H9 (cell line): Measurements from ENCODE around the gene TMEM132C. TPM values are rescaled to one million over a fixed set of nuclear protein-coding genes. Genes with fewer than 3 reads are reported as not detected.
A peak's percentile ranks its signal among the peaks of the same experiment; 100 is the strongest.

ENCODE experiments used
- DNase-seq: peaks from one replicate; pipeline ENCODE4 v3.0.0-alpha.2; 2017
- H2AFZ ChIP-seq: one replicate; pipeline ENCODE4 v1.6.1; 2013; ENCODE audit warnings: mild to moderate bottlenecking, low read length, control low read depth, moderate library complexity
- H2AK5ac ChIP-seq: 2 replicates; pipeline ENCODE4 v1.6.1; 2013; ENCODE audit warnings: low read length, control low read depth, mixed read lengths; ENCODE audit not compliant: insufficient read length
- H2BK120ac ChIP-seq: one replicate; pipeline ENCODE4 v1.6.1; 2013; ENCODE audit warnings: low read depth, mild to moderate bottlenecking, low read length, control low read depth, inconsistent platforms; ENCODE audit not compliant: poor library complexity, severe bottlenecking
- H2BK12ac ChIP-seq: 2 replicates; pipeline ENCODE4 v1.6.1; 2013; ENCODE audit warnings: low read length, control low read depth, mixed read lengths, low read depth; ENCODE audit not compliant: insufficient read length
- H2BK15ac ChIP-seq: 2 replicates; pipeline ENCODE4 v1.6.1; 2013; ENCODE audit warnings: low read depth, low read length, control low read depth
- H2BK20ac ChIP-seq: one replicate; pipeline ENCODE4 v1.6.1; 2013; ENCODE audit warnings: low read depth, mild to moderate bottlenecking, low read length, control low read depth, inconsistent platforms; ENCODE audit not compliant: poor library complexity, severe bottlenecking
- H2BK5ac ChIP-seq: 2 replicates; pipeline ENCODE4 v1.6.1; 2013; ENCODE audit warnings: low read length, control low read depth, mixed read lengths; ENCODE audit not compliant: insufficient read length
- H3K14ac ChIP-seq: 2 replicates; pipeline ENCODE4 v1.6.1; 2013; ENCODE audit warnings: low read length, control low read depth; ENCODE audit not compliant: insufficient read depth
- H3K18ac ChIP-seq: 2 replicates; pipeline ENCODE4 v1.6.1; 2013; ENCODE audit warnings: low read depth, mild to moderate bottlenecking, mixed read lengths, low read length, control low read depth; ENCODE audit not compliant: insufficient read length
- H3K23ac ChIP-seq: 2 replicates; pipeline ENCODE4 v1.6.1; 2013; ENCODE audit warnings: low read length, control low read depth, mixed read lengths, low read depth; ENCODE audit not compliant: insufficient read length
- H3K23me2 ChIP-seq: 2 replicates; pipeline ENCODE4 v1.6.1; 2013; ENCODE audit warnings: low read depth, mild to moderate bottlenecking, mixed read lengths, low read length, control low read depth; ENCODE audit not compliant: insufficient read length, poor library complexity, severe bottlenecking
- H3K27ac ChIP-seq: 2 replicates; pipeline ENCODE4 v1.5.1; 2013; ENCODE audit warnings: low read length, control low read depth, mixed read lengths, low read depth; ENCODE audit not compliant: insufficient read length
- H3K27me3 ChIP-seq: 2 replicates; pipeline ENCODE4 v1.6.1; 2013; ENCODE audit warnings: low read length, control low read depth, inconsistent platforms; ENCODE audit not compliant: insufficient read depth
- H3K4ac ChIP-seq: 2 replicates; pipeline ENCODE4 v1.6.1; 2013; ENCODE audit warnings: low read depth, mild to moderate bottlenecking, control low read depth, inconsistent platforms, low read length, moderate library complexity
- H3K4me1 ChIP-seq: 2 replicates; pipeline ENCODE4 v1.6.1; 2013; ENCODE audit warnings: low read length, control low read depth, inconsistent platforms; ENCODE audit not compliant: insufficient read depth
- H3K4me2 ChIP-seq: 2 replicates; pipeline ENCODE4 v1.6.1; 2013; ENCODE audit warnings: low read length, control low read depth, mixed read lengths; ENCODE audit not compliant: insufficient read length, insufficient read depth
- H3K56ac ChIP-seq: 2 replicates; pipeline ENCODE4 v1.6.1; 2013; ENCODE audit warnings: low read depth, mild to moderate bottlenecking, mixed read lengths, low read length, control low read depth; ENCODE audit not compliant: insufficient read length
- H3K79me1 ChIP-seq: 2 replicates; pipeline ENCODE4 v1.6.1; 2013; ENCODE audit warnings: low read depth, mild to moderate bottlenecking, moderate library complexity, low read length, control low read depth, inconsistent platforms; ENCODE audit not compliant: insufficient read depth, poor library complexity, severe bottlenecking
- H3K79me2 ChIP-seq: 2 replicates; pipeline ENCODE4 v1.6.1; 2013; ENCODE audit warnings: low read length, control low read depth, inconsistent platforms; ENCODE audit not compliant: insufficient read depth
- H3K9ac ChIP-seq: 2 replicates; pipeline ENCODE4 v1.6.1; 2013; ENCODE audit warnings: low read length, control low read depth, mixed read lengths; ENCODE audit not compliant: insufficient read length; ENCODE audit errors: extremely low read depth
- H3K9me3 ChIP-seq: one replicate; pipeline ENCODE4 v1.6.1; 2013; ENCODE audit warnings: low read depth, low read length, inconsistent platforms; ENCODE audit not compliant: control insufficient read depth
- H3T11ph ChIP-seq: one replicate; pipeline ENCODE4 v1.6.1; 2013; ENCODE audit warnings: mild to moderate bottlenecking, low read length, control low read depth, inconsistent platforms
- H4K20me1 ChIP-seq: one replicate; pipeline ENCODE4 v1.6.1; 2013; ENCODE audit not compliant: control insufficient read depth, insufficient read length, insufficient read depth
- H4K5ac ChIP-seq: 2 replicates; pipeline ENCODE4 v1.6.1; 2013; ENCODE audit warnings: low read depth, mild to moderate bottlenecking, mixed read lengths, low read length, control low read depth; ENCODE audit not compliant: insufficient read length
- H4K8ac ChIP-seq: replicated peaks from 2 replicates; pipeline ENCODE4 v1.6.1; 2013; ENCODE audit warnings: low read length, control low read depth, mixed read lengths, low read depth; ENCODE audit not compliant: insufficient read length
- H4K91ac ChIP-seq: 2 replicates; pipeline ENCODE4 v1.6.1; 2013; ENCODE audit warnings: low read depth, mild to moderate bottlenecking, moderate library complexity, mixed read lengths, low read length, control low read depth; ENCODE audit not compliant: insufficient read length
- H3K27ac Mint-ChIP-seq, 3 experiments: 2 replicates in 2 of 3; 3 replicates in 1 of 3; pipeline ENCODE4 v1.8.0; 2020 to 2021; ENCODE audit warnings: mixed read lengths in 3 of 3, mild to moderate bottlenecking in 1 of 3, moderate library complexity in 1 of 3
- H3K27me3 Mint-ChIP-seq: 2 replicates; pipeline ENCODE4 v1.8.0; 2021; ENCODE audit warnings: low read depth, mild to moderate bottlenecking, moderate library complexity, mixed read lengths
- H3K36me3 Mint-ChIP-seq, 3 experiments: 2 replicates in 2 of 3; 3 replicates in 1 of 3; pipeline ENCODE4 v1.8.0; 2020 to 2021; ENCODE audit warnings: low read depth in 3 of 3, mixed read lengths in 3 of 3; ENCODE audit not compliant: insufficient read depth in 1 of 3
- H3K4me1 Mint-ChIP-seq, 2 experiments: 2 replicates each; pipeline ENCODE4 v1.8.0; 2020; ENCODE audit warnings: mixed read lengths in 2 of 2
- H3K4me3 Mint-ChIP-seq, 2 experiments: 2 replicates in 1 of 2; 3 replicates in 1 of 2; pipeline ENCODE4 v1.8.0; 2020 to 2021; ENCODE audit warnings: mild to moderate bottlenecking in 2 of 2, mixed read lengths in 2 of 2, moderate library complexity in 1 of 2
- H3K9me3 Mint-ChIP-seq, 2 experiments: 2 replicates in 1 of 2; 3 replicates in 1 of 2; pipeline ENCODE4 v1.8.0; 2020; ENCODE audit warnings: mild to moderate bottlenecking in 2 of 2, mixed read lengths in 2 of 2, moderate library complexity in 1 of 2
- CTCF ChIP-seq: fragments of 200-600 bp; sonication (generic); conservative IDR thresholded peaks from 3 replicates; pipeline ENCODE4 v1.8.0; 2021; ENCODE audit warnings: antibody characterized with exemption, mild to moderate bottlenecking
- WGBS: extraction: QIAGEN DNeasy Blood & Tissue Kit; methylation state at CpG from one replicate; pipeline ENCODE4 v1.1.7; 2013; ENCODE audit warnings: missing lambda C conversion rate, low lambda C conversion rate, mixed read lengths; ENCODE audit not compliant: insufficient read length; ENCODE audit errors: extremely low coverage; 5-methylcytosine and 5-hydroxymethylcytosine counted together
- total RNA-seq: library from RNA; stranded (reverse); gene quantifications from 2 replicates; pipeline ENCODE4 v1.2.1, GENCODE V29; 2021

The TMEM132C gene
- total RNA-seq, 1 experiment from 2014 or later, result 0.22 TPM

- no peak overlapping the region for H3K23ac ChIP-seq
- no peak overlapping the region for H2AFZ ChIP-seq
- H3K9me3 Mint-ChIP-seq, result no peaks in the 10 kb centered on the region; a peak in 1 of 5 replicates
- H3K56ac ChIP-seq, result no peak overlapping the region
- no CpG with 5 or more reads among the region's 8 CpGs for WGBS
- no peaks in the 10 kb centered on the region for H3K9me3 ChIP-seq
- H2BK12ac ChIP-seq, result no peak overlapping the region
- no peak overlapping the region for H4K8ac ChIP-seq
- H3K79me1 ChIP-seq, result no peaks in the 10 kb centered on the region
- no peak overlapping the region for H4K5ac ChIP-seq
- H4K91ac ChIP-seq, result no peak overlapping the region
- peaks cover 33% of the 10 kb centered on the region for H3K27me3 Mint-ChIP-seq
- H2BK20ac ChIP-seq, result no peak overlapping the region
- H3K4me1 Mint-ChIP-seq, result peaks cover 4 to 10% of the 10 kb centered on the region in 2 experiments
- H3K27me3 ChIP-seq, result no peaks in the 10 kb centered on the region
- no peak overlapping the region for H2BK15ac ChIP-seq
- peak; percentile 40; the same call in 2 of the 3 replicates for TF ChIP-seq CTCF
- H4K20me1 ChIP-seq, result no peaks in the 10 kb centered on the region
- no peak overlapping the region for H3K14ac ChIP-seq
- no peak for DNase-seq
- H3T11ph ChIP-seq, result no peak overlapping the region
- H3K18ac ChIP-seq, result no peak overlapping the region
- H3K23me2 ChIP-seq, result no peaks in the 10 kb centered on the region
- H2BK5ac ChIP-seq, result no peak overlapping the region
- no peaks in the 10 kb centered on the region for H3K36me3 Mint-ChIP-seq
- H3K27ac ChIP-seq, result no peak overlapping the region
- no peak overlapping the region for H2AK5ac ChIP-seq
- H3K27ac Mint-ChIP-seq, result no peak overlapping the region; a peak in 1 of 7 replicates
- no peaks in the 10 kb centered on the region; the same call in 1 of the 2 replicates for H3K4me1 ChIP-seq
- no peak overlapping the region for H2BK120ac ChIP-seq
- no peaks in the 10 kb centered on the region for H3K79me2 ChIP-seq
- H3K4me2 ChIP-seq, result no peak overlapping the region
- no peak overlapping the region for H3K4ac ChIP-seq
- no peak overlapping the region for H3K4me3 Mint-ChIP-seq
- H3K9ac ChIP-seq, result no peak overlapping the region
These were observed 426.8 kb downstream of the TMEM132C start for GRCh38 chr12:128693771-128694170.
